OCI-LY7 (cell line): ENCODE results near the gene KISS1R. TPM values are rescaled to one million over a fixed set of nuclear protein-coding genes. Genes with fewer than 3 reads are reported as not detected.
A peak's percentile ranks its signal among the peaks of the same experiment; 100 is the strongest.

Experiments
- BruUV-seq: library from RNA; stranded (reverse); fragments of 400-500 nt; replicated peaks from 2 replicates; lab custom pipeline; 2021; lab: Mats Ljungman, UMichigan
- CTCF ChIA-PET: fragments of 300-600 bp; sonication (Branson Sonifier 250); formaldehyde crosslinking; loops from one replicate; lab custom pipeline; 2022; ENCODE audit warnings: antibody characterized with exemption; ENCODE audit not compliant: unreplicated experiment; lab: Charles Lee
- POLR2A ChIA-PET: fragments of 300-600 bp; sonication (Branson Sonifier 250); formaldehyde crosslinking; loops from one replicate; lab custom pipeline; 2022; ENCODE audit warnings: antibody characterized with exemption; lab: Charles Lee
- DNase-seq: peaks from one replicate; pipeline ENCODE4 v3.0.0-alpha.2; 2015; ENCODE audit warnings: low spot score
- H2AFZ ChIP-seq: fragments of 200-600 bp; sonication (generic), shearing (Covaris generic); 2 replicates; pipeline ENCODE4 v1.6.1; 2014; ENCODE audit warnings: mild to moderate bottlenecking, antibody characterized with exemption, low read length, moderate library complexity
- H3K27ac ChIP-seq: fragments of 200-600 bp; sonication (generic); 2 replicates; pipeline ENCODE4 v1.5.1; 2014; ENCODE audit warnings: mixed run types, low read depth, mild to moderate bottlenecking, moderate library complexity, low read length, inconsistent platforms; ENCODE audit not compliant: poor library complexity, severe bottlenecking
- H3K36me3 ChIP-seq: fragments of 200-600 bp; sonication (generic); 2 replicates; pipeline ENCODE4 v1.6.1; 2014; ENCODE audit warnings: mild to moderate bottlenecking, antibody characterized with exemption, low read length, moderate library complexity, mixed read lengths; ENCODE audit not compliant: insufficient read depth
- H3K4me1 ChIP-seq: fragments of 200-600 bp; sonication (generic); 2 replicates; pipeline ENCODE4 v1.5.1; 2014; ENCODE audit warnings: mild to moderate bottlenecking, low read length; ENCODE audit not compliant: insufficient read depth, poor library complexity, severe bottlenecking
- H3K4me2 ChIP-seq: fragments of 200-600 bp; sonication (generic); 2 replicates; pipeline ENCODE4 v1.6.1; 2014; ENCODE audit warnings: mild to moderate bottlenecking, low read length
- H3K4me3 ChIP-seq: fragments of 200-600 bp; sonication (generic); 2 replicates; pipeline ENCODE4 v1.5.1; 2014; ENCODE audit warnings: mild to moderate bottlenecking, low read depth, low read length; ENCODE audit not compliant: poor library complexity, severe bottlenecking
- H3K79me2 ChIP-seq: fragments of 200-600 bp; sonication (generic); 2 replicates; pipeline ENCODE4 v1.6.1; 2016; ENCODE audit warnings: low read depth, mild to moderate bottlenecking, low read length, moderate library complexity, mixed read lengths; ENCODE audit not compliant: insufficient read depth
- H3K9me2 ChIP-seq: fragments of 200-600 bp; sonication (generic); 2 replicates; pipeline ENCODE4 v1.6.1; 2016; ENCODE audit warnings: mild to moderate bottlenecking, low read length, mixed read lengths; ENCODE audit not compliant: insufficient read depth
- H3K9me3 ChIP-seq: fragments of 200-600 bp; sonication (generic); 2 replicates; pipeline ENCODE4 v1.6.1; 2014; ENCODE audit warnings: mild to moderate bottlenecking, mixed run types, low read length, mixed read lengths
- H4K20me1 ChIP-seq: fragments of 200-600 bp; sonication (generic); 2 replicates; pipeline ENCODE4 v1.6.1; 2014; ENCODE audit warnings: mild to moderate bottlenecking, antibody characterized with exemption, low read length, moderate library complexity, mixed read lengths; ENCODE audit not compliant: insufficient read depth
- EZH2phosphoT487 ChIP-seq: fragments of 200-600 bp; sonication (generic); IDR thresholded peaks from 2 replicates; pipeline ENCODE4 v1.6.1; 2018; ENCODE audit warnings: low read depth, borderline replicate concordance, mild to moderate bottlenecking, mixed run types, antibody characterized with exemption, low read length, moderate library complexity, mixed read lengths
- intact Hi-C: fragments of 100-400 bp; cut with micrococcal nuclease; formaldehyde crosslinking; loops from one replicate; pipeline ENCODE4 v1.10.0; 2022; ENCODE audit not compliant: unreplicated experiment
- total RNA-seq, 2 experiments: library from RNA; depleted of rRNA in 1 of 2; stranded (reverse); fragments of >200 nt in 1 of 2; shearing (Covaris generic) in 1 of 2; gene quantifications; 2 replicates each; pipeline ENCODE4 v1.2.3, GENCODE V29; 2014 to 2022
- TF ChIP-seq, protein P1 (sequence below): fragments of 200-600 bp; sonication (generic); conservative IDR thresholded peaks from 2 replicates; pipeline ENCODE4 v1.5.1; 2014; ENCODE audit warnings: mild to moderate bottlenecking, antibody characterized with exemption, low read length, moderate library complexity, mixed read lengths

Gene KISS1R
- total RNA-seq, 2 experiments from 2014 or later: not detected

DNA sequence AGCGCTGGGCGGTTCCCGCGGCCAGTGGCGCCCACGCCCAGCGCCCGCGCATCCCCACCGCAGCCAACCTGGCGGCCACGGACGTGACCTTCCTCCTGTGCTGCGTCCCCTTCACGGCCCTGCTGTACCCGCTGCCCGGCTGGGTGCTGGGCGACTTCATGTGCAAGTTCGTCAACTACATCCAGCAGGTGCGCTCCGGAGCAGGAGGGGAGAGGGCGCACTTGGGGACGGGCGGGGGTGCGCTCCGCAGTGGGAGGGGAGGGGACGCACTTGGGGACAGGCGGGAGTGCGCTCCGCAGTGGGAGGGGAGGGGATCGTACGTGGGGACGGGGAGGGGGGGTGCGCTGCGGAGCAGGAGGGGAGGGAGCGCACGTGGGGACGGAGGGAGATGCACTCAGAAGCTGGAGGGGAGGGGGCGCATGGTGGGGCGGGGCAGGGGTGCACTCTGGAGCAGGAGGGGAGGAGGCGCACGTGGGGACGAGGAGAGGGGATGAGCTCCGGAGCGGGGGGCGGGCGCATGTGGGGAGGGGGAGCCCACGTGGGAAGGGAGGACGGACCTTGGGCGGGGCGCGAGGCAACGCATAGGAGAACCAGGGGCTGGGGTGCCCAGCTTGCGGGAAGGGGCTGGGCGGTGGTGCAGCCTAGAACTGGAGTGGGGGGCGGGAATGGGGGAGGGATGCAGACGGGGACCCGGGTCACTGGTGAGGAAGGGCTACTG is 1.5 kb downstream of the KISS1R start:
- intact Hi-C loops: no loop called here
- no peak overlapping the region for H3K4me3 ChIP-seq
- no peaks in the 10 kb centered on the region for H3K36me3 ChIP-seq
- no TSS peak for BruUV-seq
- no peaks in the 10 kb centered on the region for H3K9me2 ChIP-seq
- ChIA-PET CTCF (interaction anchor here (0.5 kb wide), 1 partner anchor 9 kb away, joined by 6 read pairs; no protein-coding TSS in a partner anchor), POLR2A (no interaction called here)
- TF ChIP-seq, protein P1, sequence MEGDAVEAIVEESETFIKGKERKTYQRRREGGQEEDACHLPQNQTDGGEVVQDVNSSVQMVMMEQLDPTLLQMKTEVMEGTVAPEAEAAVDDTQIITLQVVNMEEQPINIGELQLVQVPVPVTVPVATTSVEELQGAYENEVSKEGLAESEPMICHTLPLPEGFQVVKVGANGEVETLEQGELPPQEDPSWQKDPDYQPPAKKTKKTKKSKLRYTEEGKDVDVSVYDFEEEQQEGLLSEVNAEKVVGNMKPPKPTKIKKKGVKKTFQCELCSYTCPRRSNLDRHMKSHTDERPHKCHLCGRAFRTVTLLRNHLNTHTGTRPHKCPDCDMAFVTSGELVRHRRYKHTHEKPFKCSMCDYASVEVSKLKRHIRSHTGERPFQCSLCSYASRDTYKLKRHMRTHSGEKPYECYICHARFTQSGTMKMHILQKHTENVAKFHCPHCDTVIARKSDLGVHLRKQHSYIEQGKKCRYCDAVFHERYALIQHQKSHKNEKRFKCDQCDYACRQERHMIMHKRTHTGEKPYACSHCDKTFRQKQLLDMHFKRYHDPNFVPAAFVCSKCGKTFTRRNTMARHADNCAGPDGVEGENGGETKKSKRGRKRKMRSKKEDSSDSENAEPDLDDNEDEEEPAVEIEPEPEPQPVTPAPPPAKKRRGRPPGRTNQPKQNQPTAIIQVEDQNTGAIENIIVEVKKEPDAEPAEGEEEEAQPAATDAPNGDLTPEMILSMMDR: no peak
- no peak for TF ChIP-seq EZH2phosphoT487
- H3K27ac ChIP-seq: no peak overlapping the region
- H3K79me2 ChIP-seq: no peaks in the 10 kb centered on the region
- no peaks in the 10 kb centered on the region for H4K20me1 ChIP-seq
- H3K4me2 ChIP-seq: no peak overlapping the region
- H3K4me1 ChIP-seq: peaks cover 11% of the 10 kb centered on the region
- no peak overlapping the region for H2AFZ ChIP-seq
- no peaks in the 10 kb centered on the region for H3K9me3 ChIP-seq
- DNase-seq: no peak

DNA sequence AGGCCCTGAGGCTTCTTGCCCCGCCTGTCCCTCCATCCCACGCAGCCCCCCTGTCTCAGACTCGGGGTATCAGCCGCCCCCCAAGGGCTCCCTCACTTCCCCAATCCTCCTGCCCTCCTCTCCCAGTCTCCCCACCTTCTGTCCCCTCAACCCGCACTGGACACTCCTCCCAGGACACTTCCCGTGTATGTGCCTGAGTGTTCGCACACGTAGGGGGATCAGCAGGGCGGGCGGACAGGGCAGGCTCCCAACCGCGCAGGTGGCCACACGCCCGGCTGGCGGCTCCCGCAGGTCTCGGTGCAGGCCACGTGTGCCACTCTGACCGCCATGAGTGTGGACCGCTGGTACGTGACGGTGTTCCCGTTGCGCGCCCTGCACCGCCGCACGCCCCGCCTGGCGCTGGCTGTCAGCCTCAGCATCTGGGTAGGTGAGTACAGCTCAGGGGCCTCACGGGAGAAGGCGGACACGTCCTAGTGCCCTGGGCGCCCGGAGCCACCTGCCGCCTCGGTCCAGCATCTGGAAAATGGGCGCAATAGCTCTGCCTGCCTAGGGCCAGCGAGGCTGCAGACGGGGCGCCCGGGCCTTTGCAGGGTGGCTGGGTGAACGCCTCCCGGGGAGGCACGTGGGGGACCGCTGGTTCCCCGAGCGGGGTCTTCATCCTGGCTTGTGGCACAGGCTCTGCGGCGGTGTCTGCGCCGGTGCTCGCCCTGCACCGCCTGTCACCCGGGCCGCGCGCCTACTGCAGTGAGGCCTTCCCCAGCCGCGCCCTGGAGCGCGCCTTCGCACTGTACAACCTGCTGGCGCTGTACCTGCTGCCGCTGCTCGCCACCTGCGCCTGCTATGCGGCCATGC is 2.3 kb downstream of the KISS1R start:
- Histone ChIP-seq H2AFZ (no peak overlapping the region), H3K79me2 (no peaks in the 10 kb centered on the region), H3K9me3 (no peaks in the 10 kb centered on the region), H3K27ac (no peak overlapping the region), H4K20me1 (no peaks in the 10 kb centered on the region), H3K9me2 (no peaks in the 10 kb centered on the region), H3K4me1 (peaks cover 14% of the 10 kb centered on the region), H3K4me2 (no peak overlapping the region), H3K4me3 (no peak overlapping the region), H3K36me3 (no peaks in the 10 kb centered on the region)
- ChIA-PET POLR2A (no interaction called here), CTCF (interaction anchor here (0.5 kb wide), 1 partner anchor 10 kb away, joined by 6 read pairs; no protein-coding TSS in a partner anchor)
- no peak for DNase-seq
- intact Hi-C loops: no loop called here
- BruUV-seq: no TSS peak
- TF ChIP-seq EZH2phosphoT487: peak; percentile 32; the same call in 1 of the 2 replicates
- TF ChIP-seq, protein P1: no peak
